Cardiac fibroblast (primary cell): Measurements from ENCODE around the gene STEAP3.

Experiments
- DNase-seq, 2 donors: peaks; one replicate each; pipeline versions ENCODE4 v3.0.0 to v3.0.0-alpha.2; 2010; ENCODE audit warnings: low read depth in 2 of 2
- H3K4me3 ChIP-seq, 2 donors: replicated peaks in 1 of 2; 1 replicate in 1 of 2; 2 replicates in 1 of 2; pipeline ENCODE4 v1.5.1; 2011; ENCODE audit warnings: low read depth in 2 of 2, low read length in 2 of 2, mild to moderate bottlenecking in 2 of 2, moderate library complexity in 1 of 2
- CTCF ChIP-seq: IDR thresholded peaks from one replicate; pipeline ENCODE4 v1.5.1; 2011; ENCODE audit warnings: low read depth, mild to moderate bottlenecking, low read length, inconsistent platforms

Gene STEAP3

GRCh38 chr2:119282146-119282995, 58.7 kb downstream of the STEAP3 start:
- no peak overlapping the region for H3K4me3 ChIP-seq
- no peak for DNase-seq
- TF ChIP-seq CTCF = no peak

- H3K4me3 ChIP-seq = no peak overlapping the region
- TF ChIP-seq CTCF = no peak
- peak in 1 of 2 donors; percentile 30 for DNase-seq
Observed at GRCh38 chr2:119282996-119283511, 59.4 kb downstream of the STEAP3 start.

- DNase-seq = peak; percentile 48 to 74
- no peak overlapping the region for H3K4me3 ChIP-seq
- no peak for TF ChIP-seq CTCF
Observed at GRCh38 chr2:119283873-119284331, 60.3 kb downstream of the STEAP3 start.

- no peak for TF ChIP-seq CTCF
- no peak for DNase-seq
- no peak overlapping the region for H3K4me3 ChIP-seq
Observed at GRCh38 chr2:119286661-119287060, 63.0 kb downstream of the STEAP3 start.

GRCh38 chr2:119288576-119288975, 64.9 kb downstream of the STEAP3 start:
- no peak for DNase-seq
- H3K4me3 ChIP-seq = no peak overlapping the region
- no peak for TF ChIP-seq CTCF

- DNase-seq = peak in 1 of 2 donors; percentile 66
- no peak for TF ChIP-seq CTCF
- no peak overlapping the region for H3K4me3 ChIP-seq
Observed at GRCh38 chr2:119289093-119289492, 65.5 kb downstream of the STEAP3 start.
